Measurements from ENCODE around the gene AMDHD2. TPM values are rescaled to one million over a fixed set of nuclear protein-coding genes. Genes with fewer than 3 reads are reported as not detected.
A peak's percentile ranks its signal among the peaks of the same experiment; 100 is the strongest.

The AMDHD2 gene
- total RNA-seq, 1 donor from 2014 or later: 7.3 TPM

DNA sequence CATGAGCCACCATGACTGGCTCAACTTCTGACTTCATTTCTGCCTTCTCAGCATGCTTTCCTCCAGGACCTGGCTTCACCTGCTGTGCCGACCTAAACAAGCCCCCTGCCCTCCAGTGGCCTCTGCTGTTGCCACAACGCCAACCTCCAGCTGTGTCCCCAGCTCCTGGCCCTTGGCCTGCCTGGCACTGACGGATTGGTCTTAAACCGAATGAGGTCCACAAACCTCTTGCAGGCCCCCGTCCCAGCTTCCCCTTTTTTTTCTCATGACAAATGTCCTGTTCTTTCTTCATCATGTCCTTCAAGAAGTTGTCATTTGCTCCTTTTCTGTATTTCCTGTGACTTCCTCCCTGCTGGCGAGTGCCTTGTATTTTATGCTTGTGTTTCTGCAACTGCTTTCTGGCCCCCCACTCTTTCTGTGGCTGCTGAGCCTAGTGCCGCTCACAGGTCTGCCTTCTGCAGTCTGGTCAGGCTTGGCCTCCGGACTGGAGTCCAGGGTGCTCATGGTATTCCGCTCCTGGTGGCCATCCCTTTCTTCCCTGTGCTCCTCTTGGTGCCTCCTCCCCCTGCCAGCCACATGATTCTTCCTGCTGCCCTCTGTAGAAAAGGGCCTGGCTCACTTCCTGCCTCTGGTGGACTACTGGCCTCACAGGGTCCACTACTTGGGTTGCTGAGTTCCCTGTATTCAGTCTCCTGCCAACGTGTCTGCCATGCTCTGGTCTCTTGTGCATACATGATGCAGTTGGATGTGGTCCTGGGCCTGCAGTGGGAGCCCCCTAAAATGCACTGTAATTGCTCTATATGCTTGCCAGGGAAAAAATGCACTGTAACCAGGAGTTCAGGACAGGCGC is 3.6 kb upstream of the AMDHD2 start:
- peak overlapping the region; percentile 50 to 88 (median 74) for H3K9ac ChIP-seq (ENCODE audit: low read depth in 1 of 3, low read length in 3 of 3)

DNA sequence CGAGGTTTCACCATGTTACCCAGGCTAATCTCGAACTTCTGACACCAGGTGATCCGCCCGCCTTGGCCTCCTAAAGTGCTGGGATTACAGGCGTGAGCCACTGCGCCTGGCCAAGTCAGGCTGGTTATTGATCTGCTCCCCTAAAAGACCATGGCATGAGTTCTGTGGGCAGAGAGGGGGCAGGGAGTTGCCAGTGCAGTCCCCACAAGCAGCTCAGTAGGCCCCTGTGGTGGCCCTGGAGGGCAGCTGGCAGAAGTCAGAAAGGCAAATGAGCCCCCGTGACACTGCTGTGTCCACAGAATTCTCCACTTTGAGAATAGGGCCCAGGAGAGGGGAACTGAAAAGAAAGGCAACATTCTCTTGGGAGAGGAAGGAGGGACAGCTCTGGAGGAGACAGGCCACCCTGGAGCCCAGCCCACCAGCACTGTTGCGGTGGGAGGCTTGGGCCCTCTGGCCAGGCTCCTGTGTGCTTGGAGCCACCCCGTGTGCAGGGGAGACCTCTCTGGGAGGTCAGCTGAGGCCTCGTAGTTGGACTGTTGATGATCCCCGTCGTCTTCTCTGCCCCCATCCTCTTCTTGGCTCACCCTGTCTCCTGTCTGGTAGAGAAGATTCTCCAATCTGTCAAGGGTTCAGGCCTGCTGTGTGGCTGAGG is 2.1 kb upstream of the AMDHD2 start:
- Histone ChIP-seq H3K4me3 (ENCODE audit: low read length in 3 of 3) (no peak overlapping the region), H3K4me1 (ENCODE audit: control insufficient read depth in 3 of 3, insufficient read depth in 3 of 3, low read length in 3 of 3) (peaks cover 63 to 68% (median 65%) of the 10 kb centered on the region in 3 donors), H3K27ac (ENCODE audit: low read depth, low read length) (peak overlapping the region; percentile 98), H3K9me3 (ENCODE audit: control insufficient read depth in 3 of 3, low read length in 3 of 3) (no peaks in the 10 kb centered on the region), H3K9ac (ENCODE audit: low read depth in 1 of 3, low read length in 3 of 3) (peak overlapping the region; percentile 42 to 74 (median 72)), H3K36me3 (ENCODE audit: control insufficient read depth in 3 of 3, insufficient read depth in 3 of 3, low read length in 3 of 3) (peaks cover 2 to 10% (median 10%) of the 10 kb centered on the region in 3 donors), H3K27me3 (ENCODE audit: control insufficient read depth in 3 of 3, insufficient read depth in 3 of 3, low read length in 3 of 3) (no peaks in the 10 kb centered on the region)

More for the DNA sequence above, 3.6 kb upstream of the AMDHD2 start:
- H3K36me3 ChIP-seq (ENCODE audit: control insufficient read depth in 3 of 3, insufficient read depth in 3 of 3, low read length in 3 of 3): peaks cover 2 to 9% (median 9%) of the 10 kb centered on the region in 3 donors
- peak overlapping the region; percentile 56 to 81 (median 61) for H3K4me3 ChIP-seq (ENCODE audit: low read length in 3 of 3)
- H3K27ac ChIP-seq (ENCODE audit: low read depth, low read length): peak overlapping the region; percentile 98
- H3K27me3 ChIP-seq (ENCODE audit: control insufficient read depth in 3 of 3, insufficient read depth in 3 of 3, low read length in 3 of 3): no peaks in the 10 kb centered on the region
- no peaks in the 10 kb centered on the region for H3K9me3 ChIP-seq (ENCODE audit: control insufficient read depth in 3 of 3, low read length in 3 of 3)
- H3K4me1 ChIP-seq (ENCODE audit: control insufficient read depth in 3 of 3, insufficient read depth in 3 of 3, low read length in 3 of 3): peaks cover 71 to 82% (median 73%) of the 10 kb centered on the region in 3 donors

DNA sequence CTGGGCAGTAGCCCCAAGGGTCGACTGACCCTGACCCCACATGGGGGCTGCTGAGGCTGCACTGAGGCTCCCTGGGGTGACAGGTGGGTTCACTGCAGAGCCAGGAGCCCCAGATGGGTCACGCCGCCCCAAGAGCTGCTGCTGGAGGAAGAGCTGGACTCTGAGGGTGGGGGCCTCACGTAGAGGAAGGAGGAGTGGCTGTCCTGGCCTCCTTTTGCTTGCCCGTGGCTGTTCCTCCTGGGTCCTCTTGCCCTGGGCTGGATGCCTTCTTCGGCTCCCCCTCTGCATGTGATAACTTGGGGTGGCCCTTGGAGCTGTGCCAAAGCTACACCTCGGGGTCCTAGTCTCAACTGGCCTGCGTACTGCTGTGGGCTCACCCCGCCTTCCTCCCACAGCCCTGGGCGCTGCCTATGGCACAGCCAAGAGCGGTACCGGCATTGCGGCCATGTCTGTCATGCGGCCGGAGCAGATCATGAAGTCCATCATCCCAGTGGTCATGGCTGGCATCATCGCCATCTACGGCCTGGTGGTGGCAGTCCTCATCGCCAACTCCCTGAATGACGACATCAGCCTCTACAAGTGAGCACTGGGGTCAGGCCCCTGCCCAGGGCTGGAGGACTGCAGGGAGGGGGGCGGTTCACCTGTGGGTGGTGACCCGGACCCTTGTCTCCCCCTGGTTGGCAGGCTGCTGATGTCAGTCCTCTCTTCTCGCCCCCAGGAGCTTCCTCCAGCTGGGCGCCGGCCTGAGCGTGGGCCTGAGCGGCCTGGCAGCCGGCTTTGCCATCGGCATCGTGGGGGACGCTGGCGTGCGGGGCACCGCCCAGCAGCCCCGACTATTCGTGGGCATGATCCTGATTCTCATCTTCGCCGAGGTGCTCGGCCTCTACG is 1.1 kb upstream of the AMDHD2 start:
- H3K4me3 ChIP-seq (ENCODE audit: low read length in 3 of 3): peak overlapping the region in 2 of 3 donors; percentile 29 to 51
- H3K27ac ChIP-seq (ENCODE audit: low read depth, low read length): peak overlapping the region; percentile 98
- H3K4me1 ChIP-seq (ENCODE audit: control insufficient read depth in 3 of 3, insufficient read depth in 3 of 3, low read length in 3 of 3): peaks cover 61 to 72% (median 62%) of the 10 kb centered on the region in 3 donors
- H3K9me3 ChIP-seq (ENCODE audit: control insufficient read depth in 3 of 3, low read length in 3 of 3): no peaks in the 10 kb centered on the region
- peak overlapping the region; percentile 62 to 74 (median 72) for H3K9ac ChIP-seq (ENCODE audit: low read depth in 1 of 3, low read length in 3 of 3)
- H3K36me3 ChIP-seq (ENCODE audit: control insufficient read depth in 3 of 3, insufficient read depth in 3 of 3, low read length in 3 of 3): peaks cover 10 to 20% (median 16%) of the 10 kb centered on the region in 3 donors
- H3K27me3 ChIP-seq (ENCODE audit: control insufficient read depth in 3 of 3, insufficient read depth in 3 of 3, low read length in 3 of 3): no peaks in the 10 kb centered on the region

DNA sequence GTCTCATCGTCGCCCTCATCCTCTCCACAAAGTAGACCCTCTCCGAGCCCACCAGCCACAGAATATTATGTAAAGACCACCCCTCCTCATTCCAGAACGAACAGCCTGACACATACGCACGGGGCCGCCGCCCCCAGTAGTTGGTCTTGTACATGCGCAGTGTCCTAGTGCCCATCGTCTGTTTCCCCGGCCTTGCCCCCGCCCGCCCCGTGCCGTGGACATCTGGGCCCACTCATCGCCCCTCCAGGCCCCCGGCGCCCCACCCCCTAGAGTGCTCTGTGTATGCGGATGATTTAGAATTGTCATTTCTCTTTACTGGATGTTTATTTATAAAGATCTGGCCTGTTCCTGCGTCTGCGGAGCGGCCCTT is 475 bp upstream of the AMDHD2 start:
- Histone ChIP-seq H3K4me3 (ENCODE audit: low read length in 3 of 3) (peak overlapping the region; percentile 52 to 70 (median 58)), H3K27me3 (ENCODE audit: control insufficient read depth in 3 of 3, insufficient read depth in 3 of 3, low read length in 3 of 3) (no peaks in the 10 kb centered on the region), H3K36me3 (ENCODE audit: control insufficient read depth in 3 of 3, insufficient read depth in 3 of 3, low read length in 3 of 3) (peaks cover 15 to 25% (median 19%) of the 10 kb centered on the region in 3 donors), H3K27ac (ENCODE audit: low read depth, low read length) (peak overlapping the region; percentile 98), H3K4me1 (ENCODE audit: control insufficient read depth in 3 of 3, insufficient read depth in 3 of 3, low read length in 3 of 3) (peaks cover 59 to 71% (median 61%) of the 10 kb centered on the region in 3 donors), H3K9ac (ENCODE audit: low read depth in 1 of 3, low read length in 3 of 3) (peak overlapping the region; percentile 40 to 74 (median 62)), H3K9me3 (ENCODE audit: control insufficient read depth in 3 of 3, low read length in 3 of 3) (no peaks in the 10 kb centered on the region)

- no peaks in the 10 kb centered on the region for H3K27me3 ChIP-seq (ENCODE audit: control insufficient read depth in 3 of 3, insufficient read depth in 3 of 3, low read length in 3 of 3)
- peak overlapping the region; percentile 76 to 83 (median 78) for H3K9ac ChIP-seq (ENCODE audit: low read depth in 1 of 3, low read length in 3 of 3)
- H3K4me1 ChIP-seq (ENCODE audit: control insufficient read depth in 3 of 3, insufficient read depth in 3 of 3, low read length in 3 of 3): peaks cover 47 to 58% (median 48%) of the 10 kb centered on the region in 3 donors
- peaks cover 17 to 26% (median 21%) of the 10 kb centered on the region in 3 donors for H3K36me3 ChIP-seq (ENCODE audit: control insufficient read depth in 3 of 3, insufficient read depth in 3 of 3, low read length in 3 of 3)
- peak overlapping the region; percentile 72 to 76 (median 73) for H3K4me3 ChIP-seq (ENCODE audit: low read length in 3 of 3)
- peak overlapping the region; percentile 47 for H3K27ac ChIP-seq (ENCODE audit: low read depth, low read length)
- H3K9me3 ChIP-seq (ENCODE audit: control insufficient read depth in 3 of 3, low read length in 3 of 3): no peaks in the 10 kb centered on the region
Measured at GRCh38 chr16:2520784-2521531, 787 bp downstream of the AMDHD2 start.

DNA sequence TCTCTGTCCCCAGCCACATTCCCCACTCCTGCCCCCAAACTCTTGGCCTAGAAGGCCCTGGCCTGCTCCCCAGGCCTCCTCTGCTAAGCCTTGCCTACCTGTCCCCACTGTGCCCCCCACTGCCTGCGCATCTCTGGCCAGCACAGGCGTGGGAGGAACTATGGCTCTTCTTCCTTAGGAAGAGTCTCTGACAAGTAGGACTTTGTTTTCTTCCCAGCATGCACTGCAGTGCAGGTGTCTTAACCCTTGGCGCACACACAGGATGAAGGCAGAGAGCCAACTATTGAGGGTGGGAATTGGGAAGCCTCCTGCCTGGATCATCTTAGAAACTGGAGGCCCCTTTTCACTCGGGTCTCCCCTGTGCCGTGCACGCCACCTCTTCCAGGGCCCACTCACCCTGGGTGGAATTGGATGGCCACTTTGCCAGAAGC is 3.6 kb downstream of the AMDHD2 start:
- Histone ChIP-seq H3K9me3 (ENCODE audit: control insufficient read depth in 3 of 3, low read length in 3 of 3) (no peaks in the 10 kb centered on the region), H3K4me3 (ENCODE audit: low read length in 3 of 3) (no peak overlapping the region), H3K27me3 (ENCODE audit: control insufficient read depth in 3 of 3, insufficient read depth in 3 of 3, low read length in 3 of 3) (no peaks in the 10 kb centered on the region), H3K27ac (ENCODE audit: low read depth, low read length) (no peak overlapping the region), H3K4me1 (ENCODE audit: control insufficient read depth in 3 of 3, insufficient read depth in 3 of 3, low read length in 3 of 3) (peaks cover 18 to 30% (median 20%) of the 10 kb centered on the region in 3 donors), H3K9ac (ENCODE audit: low read depth in 1 of 3, low read length in 3 of 3) (no peak overlapping the region), H3K36me3 (ENCODE audit: control insufficient read depth in 3 of 3, insufficient read depth in 3 of 3, low read length in 3 of 3) (peaks cover 31 to 32% (median 32%) of the 10 kb centered on the region in 3 donors)

- H3K9me3 ChIP-seq (ENCODE audit: control insufficient read depth in 3 of 3, low read length in 3 of 3): no peaks in the 10 kb centered on the region
- no peak overlapping the region for H3K4me3 ChIP-seq (ENCODE audit: low read length in 3 of 3)
- H3K9ac ChIP-seq (ENCODE audit: low read depth in 1 of 3, low read length in 3 of 3): no peak overlapping the region
- H3K27ac ChIP-seq (ENCODE audit: low read depth, low read length): no peak overlapping the region
- H3K27me3 ChIP-seq (ENCODE audit: control insufficient read depth in 3 of 3, insufficient read depth in 3 of 3, low read length in 3 of 3): no peaks in the 10 kb centered on the region
- peaks cover 12 to 24% (median 13%) of the 10 kb centered on the region in 3 donors for H3K4me1 ChIP-seq (ENCODE audit: control insufficient read depth in 3 of 3, insufficient read depth in 3 of 3, low read length in 3 of 3)
- peaks cover 32 to 38% (median 34%) of the 10 kb centered on the region in 3 donors for H3K36me3 ChIP-seq (ENCODE audit: control insufficient read depth in 3 of 3, insufficient read depth in 3 of 3, low read length in 3 of 3)
Measured at GRCh38 chr16:2524339-2524938, 4.3 kb downstream of the AMDHD2 start.

GRCh38 chr16:2526135-2526534 is 6.0 kb downstream of the AMDHD2 start:
- no peaks in the 10 kb centered on the region for H3K9me3 ChIP-seq (ENCODE audit: control insufficient read depth in 3 of 3, low read length in 3 of 3)
- no peak overlapping the region for H3K27ac ChIP-seq (ENCODE audit: low read depth, low read length)
- H3K36me3 ChIP-seq (ENCODE audit: control insufficient read depth in 3 of 3, insufficient read depth in 3 of 3, low read length in 3 of 3): peaks cover 34 to 44% (median 42%) of the 10 kb centered on the region in 3 donors
- H3K4me3 ChIP-seq (ENCODE audit: low read length in 3 of 3): no peak overlapping the region
- no peaks in the 10 kb centered on the region for H3K27me3 ChIP-seq (ENCODE audit: control insufficient read depth in 3 of 3, insufficient read depth in 3 of 3, low read length in 3 of 3)
- no peak overlapping the region for H3K9ac ChIP-seq (ENCODE audit: low read depth in 1 of 3, low read length in 3 of 3)
- peaks cover 5 to 23% (median 10%) of the 10 kb centered on the region in 3 donors for H3K4me1 ChIP-seq (ENCODE audit: control insufficient read depth in 3 of 3, insufficient read depth in 3 of 3, low read length in 3 of 3)
